ENCODE measurements around the gene MIS12.
A peak's percentile ranks its signal among the peaks of the same experiment; 100 is the strongest.

MIS12 gene, protein sequence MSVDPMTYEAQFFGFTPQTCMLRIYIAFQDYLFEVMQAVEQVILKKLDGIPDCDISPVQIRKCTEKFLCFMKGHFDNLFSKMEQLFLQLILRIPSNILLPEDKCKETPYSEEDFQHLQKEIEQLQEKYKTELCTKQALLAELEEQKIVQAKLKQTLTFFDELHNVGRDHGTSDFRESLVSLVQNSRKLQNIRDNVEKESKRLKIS

DNA sequence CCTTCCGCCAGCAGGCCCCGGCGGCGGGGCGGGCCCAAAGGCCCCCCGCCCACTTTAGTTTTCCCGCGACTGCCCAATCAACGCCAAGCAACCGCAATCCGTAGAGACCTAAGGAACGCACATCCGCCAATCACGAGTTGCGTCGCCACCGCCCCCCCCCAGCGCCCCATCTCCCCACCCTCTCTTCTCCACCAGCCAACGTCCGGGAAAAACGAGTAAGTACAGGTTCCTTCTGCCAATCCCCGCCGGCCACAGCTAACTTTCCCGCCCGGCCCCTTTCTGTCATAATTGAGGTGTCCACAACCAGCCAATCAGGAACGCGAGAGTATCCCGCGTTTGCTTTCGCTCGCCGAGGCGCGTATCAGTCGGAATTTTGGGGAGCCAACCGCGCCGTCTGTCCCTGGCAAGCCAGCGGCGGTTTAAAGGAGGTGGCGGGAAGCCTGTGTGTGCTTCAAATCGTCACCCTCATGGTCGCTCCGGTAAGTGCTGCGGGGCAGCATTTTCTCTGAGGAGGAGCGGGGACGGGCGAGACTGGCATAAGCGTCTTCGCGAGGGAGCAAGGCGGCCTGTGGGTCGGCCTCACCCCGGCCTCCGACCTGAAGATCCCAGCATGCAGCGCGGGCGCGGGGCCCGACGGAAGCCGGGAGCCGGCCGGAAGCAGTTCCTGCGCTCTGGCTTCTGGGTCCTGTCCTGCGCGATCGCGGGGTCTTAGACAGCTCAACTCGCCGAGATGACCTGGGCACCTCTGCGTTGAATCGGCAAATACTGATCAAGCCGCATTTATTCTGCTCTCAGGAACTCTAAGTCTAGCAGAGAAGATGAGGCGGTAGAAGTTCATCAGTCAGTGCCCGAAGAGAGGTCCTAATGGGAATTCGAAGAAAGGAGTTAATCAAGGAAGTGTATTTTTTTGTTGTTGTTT, at the start of gene MIS12:
MIS12 (plus strand) TSS at position 361 of the 919 bp plus-strand sequence. CDS start 2,297 bp downstream, outside the sequence.
- peak; percentile 91 to 96 for DNase-seq (ENCODE audit: low read depth in 2 of 2)

DNA sequence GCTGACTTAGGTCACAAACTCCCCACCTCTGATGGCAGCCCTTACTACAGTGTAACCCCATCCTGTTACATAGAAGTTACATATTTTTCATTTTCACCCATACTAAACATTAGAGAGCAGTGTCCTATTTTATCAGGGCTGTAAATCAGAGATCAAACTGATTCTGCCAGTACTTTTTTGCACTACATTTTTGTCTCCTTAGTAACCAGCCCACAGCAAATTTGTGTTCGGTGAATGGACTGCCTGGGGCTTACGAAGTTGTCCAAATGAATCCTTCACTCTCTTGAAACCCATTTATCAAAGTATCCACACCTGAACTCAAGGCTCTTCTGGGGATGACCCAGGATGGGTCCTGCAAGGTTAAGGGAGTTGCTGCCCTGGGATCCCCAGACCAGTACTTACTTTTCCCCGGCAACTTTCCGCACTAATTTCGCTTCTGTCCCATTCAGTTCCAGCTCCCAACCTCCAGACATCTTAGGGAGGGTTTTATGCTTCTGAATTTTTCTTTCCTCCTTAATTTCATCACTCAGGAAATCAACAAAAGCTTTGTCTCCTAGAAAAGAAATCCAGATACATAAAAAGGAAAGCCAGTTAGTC, 48.5 kb upstream of the MIS12 start:
- DNase-seq (ENCODE audit: low read depth in 2 of 2), result no peak

DNA sequence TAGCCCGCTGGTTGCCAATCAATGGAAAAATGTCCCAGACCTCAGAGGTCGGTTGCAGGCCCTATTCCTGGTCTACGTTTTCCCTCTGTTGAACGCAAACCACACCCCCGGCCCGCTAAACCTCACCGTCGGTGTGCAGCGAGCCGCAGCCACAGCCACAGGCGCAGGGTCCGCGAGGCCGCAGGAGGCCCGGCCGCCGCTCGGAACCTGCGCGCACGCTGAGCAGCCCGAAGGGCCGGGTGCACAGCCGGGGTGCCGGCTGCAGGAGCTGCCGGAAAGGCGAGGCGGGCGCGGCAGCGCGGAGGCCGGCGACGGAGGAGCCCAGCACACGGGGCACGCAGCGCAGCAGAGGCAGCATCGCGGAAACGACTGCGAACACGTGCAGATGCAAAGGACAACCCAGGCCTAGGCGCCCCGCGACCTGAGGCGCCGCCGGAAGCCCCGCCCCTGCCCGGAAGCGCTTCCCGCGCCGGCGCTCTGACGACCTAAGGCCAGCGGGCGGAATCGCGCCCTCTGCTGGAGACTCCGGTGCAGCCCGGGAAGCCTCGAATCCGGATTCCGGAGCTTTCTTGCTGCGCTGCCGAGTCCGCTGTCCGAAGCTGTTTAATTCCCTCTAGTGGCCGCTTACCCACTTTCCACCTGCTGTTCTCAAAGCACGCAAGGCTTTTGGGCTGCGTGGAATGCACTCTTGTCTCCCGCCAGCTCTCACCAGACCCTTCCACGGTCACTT, 47.5 kb upstream of the MIS12 start, which contains the start of gene C1QBP:
C1QBP (minus strand) TSS at position 440 of the 730 bp plus-strand sequence; CDS start at position 358, 82 bp downstream.
- DNase-seq (ENCODE audit: low read depth in 2 of 2), result peak; percentile 87 to 91

DNA sequence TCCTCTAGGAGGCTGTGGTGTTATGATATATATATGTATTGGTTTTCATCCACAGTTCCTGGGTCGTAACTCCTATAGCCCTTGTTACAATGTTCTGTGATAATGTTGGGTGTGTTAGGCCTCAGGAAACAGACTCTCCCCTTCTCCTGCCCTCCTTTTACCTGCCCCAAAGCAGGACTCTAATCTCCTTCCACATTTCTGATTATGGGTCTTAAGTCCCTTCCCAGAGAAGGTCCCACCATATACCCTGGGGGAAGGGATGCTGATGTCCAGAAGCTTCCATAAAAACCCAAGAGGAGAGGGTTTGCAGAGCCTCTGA, 47.0 kb upstream of the MIS12 start:
- DNase-seq (ENCODE audit: low read depth in 2 of 2), result no peak

DNA sequence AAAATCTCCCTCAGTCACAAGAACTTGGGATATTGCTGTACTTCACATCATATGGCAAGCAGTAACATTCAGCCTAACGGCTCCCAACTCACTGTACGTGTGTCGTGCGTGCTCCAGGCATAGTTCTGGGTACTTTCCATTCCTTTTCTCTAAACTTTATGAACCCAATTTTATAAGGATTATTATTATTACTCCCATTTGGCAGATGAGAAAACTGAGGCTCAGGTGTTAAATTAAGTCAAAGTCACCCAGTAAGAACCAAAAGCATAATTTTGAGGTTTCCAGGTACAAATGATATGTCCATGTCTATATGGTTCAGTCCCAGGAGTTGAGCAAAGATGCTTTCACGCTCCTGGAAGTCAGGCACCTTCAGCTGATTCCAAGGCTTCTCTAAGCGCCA, 42.6 kb upstream of the MIS12 start:
- no peak for DNase-seq (ENCODE audit: low read depth in 2 of 2)

DNA sequence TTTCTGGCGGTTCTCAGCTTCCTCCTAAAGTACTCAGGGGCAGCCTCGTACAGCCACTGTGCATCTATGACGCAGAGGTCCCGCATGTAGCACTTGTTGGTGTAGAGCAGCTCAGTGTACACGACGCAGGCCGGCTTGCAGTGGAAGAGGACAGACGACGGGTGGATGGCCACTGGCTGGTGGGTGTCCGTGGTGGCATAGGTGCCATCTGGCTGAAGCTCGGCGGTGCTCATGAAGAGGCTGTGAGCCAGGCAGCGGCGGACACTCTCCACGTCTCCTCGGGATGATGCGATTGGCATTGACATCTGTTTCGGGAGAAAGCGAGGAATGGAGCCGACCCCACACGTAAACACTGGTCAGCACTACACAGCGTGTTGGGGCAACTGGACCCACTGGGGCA, 42.2 kb upstream of the MIS12 start:
- no peak for DNase-seq (ENCODE audit: low read depth in 2 of 2)

DNA sequence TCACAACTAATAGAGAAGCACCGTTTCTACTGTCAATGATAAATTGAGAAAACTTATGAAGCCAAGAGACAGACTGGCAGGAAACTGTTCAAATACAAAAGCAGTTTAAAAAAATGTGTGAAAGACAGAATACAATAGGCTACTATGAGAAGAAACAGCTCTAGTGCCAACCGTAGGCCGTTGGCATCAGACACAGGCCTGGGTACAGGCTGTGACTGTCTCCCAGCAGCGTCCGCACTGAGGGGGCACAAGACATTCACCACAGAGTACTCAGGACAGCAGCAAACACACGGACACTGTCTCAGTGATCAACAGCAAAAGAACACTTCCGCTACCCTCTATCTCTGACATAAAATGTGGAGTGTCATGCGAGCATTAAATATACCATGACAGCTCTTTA, 39.6 kb upstream of the MIS12 start:
- no peak for DNase-seq (ENCODE audit: low read depth in 2 of 2)

DNA sequence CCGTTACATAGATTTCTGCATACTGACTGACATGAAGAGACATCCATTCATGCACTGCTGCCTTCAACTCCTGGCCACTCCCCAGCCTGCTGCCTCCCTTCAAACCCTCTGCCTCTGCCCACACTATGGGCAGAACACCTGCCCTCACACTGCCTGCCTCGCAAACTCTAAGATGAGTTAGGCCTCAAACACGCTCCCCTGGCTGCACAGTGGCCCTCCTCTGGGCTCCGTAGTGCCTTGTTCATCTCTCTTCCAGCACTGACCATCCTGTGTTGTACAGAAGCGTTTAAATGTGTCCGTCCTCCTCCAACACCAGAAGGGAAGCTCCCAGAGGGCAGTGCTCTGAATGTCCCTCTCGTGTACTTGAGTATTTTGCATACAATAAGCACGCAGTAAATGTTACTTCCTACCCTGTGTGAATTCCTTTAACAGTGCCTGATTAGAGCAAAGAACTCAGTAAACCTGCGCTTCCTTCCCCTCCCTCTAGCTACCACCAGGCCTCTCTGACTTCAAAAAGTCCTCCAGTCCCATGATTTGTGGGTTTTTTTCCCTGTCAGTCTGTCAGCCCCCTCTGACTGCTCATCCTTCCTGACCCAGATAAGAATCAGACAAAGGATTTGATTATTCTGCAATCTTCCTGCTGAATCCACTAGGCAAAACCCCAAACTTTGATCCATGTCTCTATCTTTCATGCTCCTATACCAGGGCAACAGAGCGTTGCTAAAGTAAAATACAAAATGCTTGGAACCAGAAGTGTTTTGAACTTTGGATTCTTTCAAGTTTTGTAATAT, 21.5 kb upstream of the MIS12 start:
- no peak for DNase-seq (ENCODE audit: low read depth in 2 of 2)

DNA sequence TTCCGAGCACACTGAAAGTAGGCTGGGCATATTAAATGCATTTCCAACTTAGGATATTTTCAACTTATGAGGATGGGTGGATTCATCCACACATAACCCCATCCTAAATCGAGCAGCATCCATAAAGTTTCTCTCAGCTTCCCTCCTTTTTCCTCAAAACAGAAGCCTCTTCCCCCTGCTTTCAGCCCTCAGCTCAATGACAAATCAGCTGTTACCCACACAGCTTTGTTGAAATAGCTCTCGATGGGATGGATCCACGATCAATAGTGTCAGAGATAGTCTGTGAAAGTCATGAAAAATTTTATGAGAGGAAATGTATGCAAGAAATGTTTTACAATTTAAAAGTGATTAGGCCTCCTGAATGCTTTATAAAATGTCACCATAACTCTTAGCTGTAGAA, 20.1 kb upstream of the MIS12 start:
- no peak for DNase-seq (ENCODE audit: low read depth in 2 of 2)

DNA sequence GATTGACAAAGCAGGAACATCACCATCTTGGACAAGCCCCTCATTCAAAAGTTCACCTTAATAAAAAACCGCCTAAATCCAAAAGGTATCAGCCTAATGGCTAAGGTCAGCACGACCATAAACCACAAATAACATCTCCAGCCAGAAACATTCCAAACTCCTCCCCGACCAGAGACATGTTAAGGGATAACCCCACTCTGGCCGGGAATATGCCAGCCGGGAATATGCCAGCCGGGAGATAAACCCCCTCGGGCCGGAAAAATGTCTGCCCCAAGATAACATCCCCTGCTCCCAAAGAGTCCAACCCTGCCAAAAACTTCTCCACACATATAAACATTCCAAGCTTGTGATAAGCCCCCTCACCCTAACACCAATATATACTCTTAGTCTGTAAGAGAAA, 18.9 kb upstream of the MIS12 start:
- no peak for DNase-seq (ENCODE audit: low read depth in 2 of 2)

DNA sequence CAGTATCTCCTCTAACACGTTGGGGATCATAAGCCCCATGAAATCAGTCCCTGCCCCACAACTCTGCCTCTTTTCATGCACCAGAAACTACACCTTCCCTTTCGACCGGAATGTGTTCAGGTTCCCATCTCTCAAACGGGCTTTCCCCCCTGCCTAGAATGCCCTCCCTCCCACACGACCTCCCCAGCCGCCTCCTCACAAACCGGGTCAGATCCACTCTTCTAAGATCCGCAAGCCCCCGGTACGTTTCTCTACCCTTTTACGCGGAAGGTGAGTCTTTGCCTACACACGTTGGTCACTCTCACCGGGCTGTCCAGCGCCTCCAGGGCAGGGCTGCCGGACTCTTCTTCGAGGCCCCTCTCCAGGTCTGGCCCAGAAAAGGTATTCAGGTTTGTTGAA, 18.3 kb upstream of the MIS12 start:
- DNase-seq (ENCODE audit: low read depth in 2 of 2), result no peak

DNA sequence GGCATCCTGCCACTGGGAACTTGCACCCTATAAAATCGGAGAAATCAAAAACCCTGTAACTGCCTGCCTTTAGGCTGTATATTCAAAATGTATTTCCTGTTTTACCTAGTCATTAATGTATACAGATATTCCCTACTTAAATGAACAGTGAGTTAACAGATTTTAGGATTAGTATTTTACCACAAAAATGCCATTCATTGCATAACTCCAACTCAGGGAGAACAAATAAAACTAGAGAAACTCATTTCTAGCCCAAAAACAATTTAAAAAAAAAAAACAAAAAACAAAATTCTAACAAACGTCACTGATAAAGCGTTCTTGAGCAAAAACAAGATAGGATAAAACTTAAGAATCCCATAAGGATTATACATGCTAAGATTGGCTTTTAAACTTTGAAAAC, 13.9 kb upstream of the MIS12 start:
- no peak for DNase-seq (ENCODE audit: low read depth in 2 of 2)

DNA sequence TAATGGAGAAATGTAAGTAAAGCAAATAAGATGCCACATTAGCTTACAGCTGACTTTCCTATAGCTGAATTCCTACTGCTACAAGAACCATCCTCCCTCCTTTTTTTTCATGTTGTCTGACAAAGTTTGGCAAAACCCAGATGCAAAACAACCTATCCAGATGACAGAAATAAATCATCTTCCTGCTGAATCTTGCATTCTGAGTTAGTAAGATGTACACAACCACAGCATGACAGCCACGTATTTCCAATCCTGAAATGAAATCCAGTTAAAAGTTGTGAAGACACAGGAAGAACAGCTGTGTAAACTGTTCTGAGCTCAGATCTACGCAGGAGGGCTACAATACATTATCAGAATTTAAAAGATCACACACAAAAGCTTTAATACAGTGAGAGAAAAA, 12.5 kb upstream of the MIS12 start:
- DNase-seq (ENCODE audit: low read depth in 2 of 2), result no peak

DNA sequence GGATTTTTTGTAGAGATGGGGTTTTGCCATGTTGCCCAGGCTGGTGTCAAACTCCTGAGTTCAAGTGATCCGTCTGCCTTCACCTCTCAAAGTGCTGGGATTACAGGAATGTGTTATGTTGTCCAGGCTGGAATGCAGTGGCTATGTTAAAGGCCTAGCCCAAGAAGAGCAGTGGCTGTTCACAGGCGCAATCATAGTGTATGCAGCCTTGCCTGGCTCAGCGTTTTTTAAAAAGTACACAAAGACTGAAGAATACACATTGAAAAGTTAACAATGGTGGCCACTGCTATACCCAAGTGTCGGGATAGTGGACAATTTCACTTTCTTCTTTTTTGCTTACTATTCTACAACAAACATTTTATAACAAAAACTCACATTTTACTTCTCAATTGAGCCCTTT, 7.4 kb upstream of the MIS12 start:
- DNase-seq (ENCODE audit: low read depth in 2 of 2), result no peak

DNA sequence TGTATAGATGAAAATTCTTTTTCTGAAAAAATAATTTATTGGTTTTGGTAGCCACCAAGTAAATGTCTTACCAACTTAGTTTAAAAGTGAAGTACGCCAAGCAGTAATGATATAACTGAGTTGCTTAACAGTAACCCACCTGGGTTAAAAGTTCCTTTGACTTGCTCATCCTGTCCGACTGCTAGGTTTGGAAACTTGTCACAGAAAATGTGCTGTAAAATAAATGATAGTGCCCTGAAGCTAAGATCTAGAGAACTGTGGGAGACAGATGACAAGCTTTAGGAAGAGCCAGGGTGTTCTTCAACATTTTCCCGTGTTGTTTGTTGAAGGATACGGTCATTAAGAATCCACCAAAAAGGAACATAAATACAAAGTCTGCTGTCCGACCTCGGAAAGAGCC, 5.4 kb upstream of the MIS12 start:
- DNase-seq (ENCODE audit: low read depth in 2 of 2), result no peak

DNA sequence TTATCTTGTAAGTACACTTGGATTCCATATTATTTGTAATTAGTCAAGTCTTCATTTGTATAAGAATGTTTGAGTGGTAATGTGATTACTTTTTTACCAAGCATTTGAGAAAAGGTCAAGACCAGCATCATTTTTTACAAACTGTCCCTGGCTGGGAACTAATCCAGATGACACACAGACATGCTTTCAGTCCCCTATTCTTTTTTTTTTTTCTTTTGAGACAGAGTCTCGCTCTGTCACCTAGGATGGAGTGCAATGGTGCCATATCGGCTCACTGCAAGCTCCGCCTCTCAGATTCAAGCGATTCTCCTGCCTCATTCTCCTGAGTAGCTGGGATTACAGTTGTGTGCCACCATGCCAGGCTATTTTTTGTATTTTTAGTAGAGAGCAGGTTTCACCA, 4.9 kb upstream of the MIS12 start:
- no peak for DNase-seq (ENCODE audit: low read depth in 2 of 2)

DNA sequence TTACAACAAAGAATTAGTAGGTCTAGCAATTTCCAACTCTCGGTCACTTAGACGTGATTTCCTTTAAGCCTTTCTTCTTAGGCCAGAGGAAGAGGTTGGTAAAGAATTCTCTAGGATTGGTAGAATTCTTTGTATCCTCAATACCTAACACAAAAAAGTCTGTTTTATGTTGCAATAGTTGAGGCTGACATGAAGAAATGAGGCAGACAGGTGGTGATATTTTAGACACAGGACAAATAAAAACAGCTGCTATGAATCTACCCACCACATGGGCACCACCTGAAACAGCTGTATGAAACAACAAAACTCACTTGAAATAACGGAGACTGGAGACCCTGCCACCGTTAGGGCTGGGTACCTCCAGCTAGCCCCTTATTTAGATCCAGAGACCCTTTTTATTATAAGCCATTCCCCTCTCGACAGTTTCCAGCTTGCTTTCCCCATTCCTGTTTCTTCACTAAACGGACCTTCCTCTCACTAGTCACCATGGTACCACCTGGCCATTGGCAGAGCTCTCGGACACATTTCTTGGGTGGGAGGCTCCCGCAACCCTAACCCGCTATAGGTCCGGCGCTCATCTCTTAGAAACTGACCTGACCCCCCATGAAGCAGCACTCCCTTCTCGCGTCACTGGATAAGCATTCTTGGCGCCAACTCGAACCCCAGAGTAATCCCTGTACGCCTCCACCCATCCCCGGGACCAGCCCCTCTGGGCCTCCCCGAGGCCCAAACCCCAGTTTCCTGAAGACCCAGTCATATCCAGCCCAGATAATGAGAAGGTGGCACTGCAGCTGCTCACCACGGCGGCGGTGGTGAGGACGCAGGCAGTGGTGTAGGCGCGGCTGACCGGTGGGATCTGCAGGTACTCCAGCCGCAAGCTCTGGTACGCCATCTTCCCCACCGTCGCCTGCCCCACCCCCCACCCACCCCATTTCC, 828 bp upstream of the MIS12 start, which contains the start of gene DERL2:
DERL2 (minus strand) TSS at position 909 of the 936 bp plus-strand sequence; CDS start at position 892, 17 bp downstream.
- no peak for DNase-seq (ENCODE audit: low read depth in 2 of 2)

DNA sequence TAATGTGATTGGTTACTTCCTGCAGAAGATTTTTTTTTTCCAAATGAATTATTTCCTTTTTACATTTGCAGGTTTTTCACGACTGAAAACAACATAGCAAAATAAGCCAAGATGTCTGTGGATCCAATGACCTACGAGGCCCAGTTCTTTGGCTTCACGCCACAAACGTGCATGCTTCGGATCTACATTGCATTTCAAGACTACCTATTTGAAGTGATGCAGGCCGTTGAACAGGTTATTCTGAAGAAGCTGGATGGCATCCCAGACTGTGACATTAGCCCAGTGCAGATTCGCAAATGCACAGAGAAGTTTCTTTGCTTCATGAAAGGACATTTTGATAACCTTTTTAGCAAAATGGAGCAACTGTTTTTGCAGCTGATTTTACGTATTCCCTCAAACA, 2.4 kb downstream of the MIS12 start:
- DNase-seq (ENCODE audit: low read depth in 2 of 2), result no peak

DNA sequence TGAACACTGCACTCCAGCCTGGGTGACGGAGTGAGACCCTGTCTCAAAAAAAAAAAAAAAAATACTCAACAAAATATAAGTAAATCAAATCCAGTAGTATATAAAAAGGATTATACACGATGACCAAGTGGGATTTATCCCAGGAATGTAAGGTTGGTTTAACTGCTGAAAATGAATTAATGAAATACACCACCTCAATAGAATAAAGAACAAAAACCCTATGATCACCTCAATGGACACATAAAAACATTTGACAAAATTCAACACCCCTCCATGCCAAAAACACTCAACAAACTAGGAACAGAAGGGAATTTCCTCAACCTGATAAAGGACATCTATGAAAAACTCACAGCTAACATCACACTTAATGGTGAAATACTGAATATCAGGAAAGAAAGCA, 6.6 kb downstream of the MIS12 start:
- no peak for DNase-seq (ENCODE audit: low read depth in 2 of 2)
